Mucosa of descending colon (tissue), 3 donors: Measurements from ENCODE around the gene GRB7. TPM values are rescaled to one million over a fixed set of nuclear protein-coding genes. Genes with fewer than 3 reads are reported as not detected.
A peak's percentile ranks its signal among the peaks of the same experiment; 100 is the strongest.
"Not testable (repeated sequence)": the region's sequence is repeated elsewhere in the genome, so short reads cannot be mapped to it uniquely, and the experiment has no call there.

Experiments
- ATAC-seq: fragments of 200-7000 bp; cut with Tn5 transposase; one replicate; pipeline ENCODE4 v1.9.1; 2020; ENCODE audit warnings: mild to moderate bottlenecking, moderate library complexity
- DNase-seq, 3 donors: peaks; one replicate each; pipeline ENCODE4 v3.0.0-alpha.2; 2020
- H3K36me3 ChIP-seq: fragments of 200-600 bp; one replicate; pipeline ENCODE4 v1.8.0; 2021; ENCODE audit warnings: low read depth, mild to moderate bottlenecking
- H3K4me1 ChIP-seq: fragments of 200-600 bp; one replicate; pipeline ENCODE4 v1.8.0; 2021; ENCODE audit warnings: low read depth, mild to moderate bottlenecking
- H3K4me3 ChIP-seq: fragments of 200-600 bp; one replicate; pipeline ENCODE4 v1.8.0; 2021; ENCODE audit warnings: mild to moderate bottlenecking
- H3K9me3 ChIP-seq: fragments of 200-600 bp; one replicate; pipeline ENCODE4 v1.8.0; 2021; ENCODE audit warnings: mild to moderate bottlenecking
- CTCF ChIP-seq: fragments of 200-600 bp; IDR thresholded peaks from one replicate; pipeline ENCODE4 v1.8.0; 2022; ENCODE audit warnings: antibody characterized with exemption, mild to moderate bottlenecking
- intact Hi-C, 2 donors: fragments of 100-400 bp; cut with DNase I in 1 of 2; cut with micrococcal nuclease in 1 of 2; formaldehyde crosslinking; loops; one replicate each; pipeline versions ENCODE4 v1.11.0 to v1.11.1; 2022; cut with DNase I, micrococcal nuclease
- total RNA-seq, 3 donors: library from RNA; stranded (reverse); fragmentation: NEBNext Ultra II Directional in 2 of 3; extraction: Animal tissue kit (Norgen Biotek cat#: 25700) in 2 of 3; gene quantifications; one replicate each; pipeline versions ENCODE4 v1.2.1 to v1.2.4, GENCODE V29; 2021 to 2023
- donor health status: DM: no; HTN: no; CAD: no; lungs with moderate emphysema.
- donor health status: DM: no; HTN: no; CAD: no.
- donor health status: DM: no; HTN: yes; CAD: no.

GRB7 gene
- total RNA-seq, 3 donors from 2014 or later, result 13.6 to 49.0 (median 28.0) TPM

GRCh38 chr17:39705786-39706348 is 31.9 kb upstream of the GRB7 start:
- ATAC-seq, result peak; percentile 71
- no peaks in the 10 kb centered on the region for H3K9me3 ChIP-seq
- peak; percentile 78 to 83 (median 79) for DNase-seq
- H3K36me3 ChIP-seq, result no peaks in the 10 kb centered on the region
- no peak for TF ChIP-seq CTCF
- intact Hi-C loops, result no loop called here
- H3K4me3 ChIP-seq, result no peak overlapping the region
- H3K4me1 ChIP-seq, result peaks cover 60% of the 10 kb centered on the region

GRCh38 chr17:39706383-39706782 is 31.4 kb upstream of the GRB7 start:
- peak; percentile 6 for ATAC-seq
- intact Hi-C loops, result no loop called here
- H3K4me3 ChIP-seq, result no peak overlapping the region
- H3K4me1 ChIP-seq, result peaks cover 60% of the 10 kb centered on the region
- H3K36me3 ChIP-seq, result no peaks in the 10 kb centered on the region
- no peaks in the 10 kb centered on the region for H3K9me3 ChIP-seq
- DNase-seq, result no peak
- TF ChIP-seq CTCF, result no peak

- intact Hi-C loops, result no loop called here
- H3K9me3 ChIP-seq, result no peaks in the 10 kb centered on the region
- no peak for TF ChIP-seq CTCF
- ATAC-seq, result peak; percentile 78
- H3K4me3 ChIP-seq, result no peak overlapping the region
- DNase-seq, result peak; percentile 70 to 84 (median 84)
- peaks cover 1% of the 10 kb centered on the region for H3K36me3 ChIP-seq
- H3K4me1 ChIP-seq, result peaks cover 56% of the 10 kb centered on the region
Observed at GRCh38 chr17:39706921-39707337, 30.8 kb upstream of the GRB7 start.

GRCh38 chr17:39709319-39709997 is 28.3 kb upstream of the GRB7 start:
- intact Hi-C loops, result no loop called here
- no peak overlapping the region for H3K4me3 ChIP-seq
- no peaks in the 10 kb centered on the region for H3K9me3 ChIP-seq
- no peak for ATAC-seq
- TF ChIP-seq CTCF, result no peak
- peaks cover 33% of the 10 kb centered on the region for H3K4me1 ChIP-seq
- no peak for DNase-seq
- H3K36me3 ChIP-seq, result peaks cover 4% of the 10 kb centered on the region

- H3K9me3 ChIP-seq, result no peaks in the 10 kb centered on the region
- no peak for TF ChIP-seq CTCF
- H3K4me3 ChIP-seq, result no peak overlapping the region
- peaks cover 25% of the 10 kb centered on the region for H3K4me1 ChIP-seq
- intact Hi-C loops, result no loop called here
- peaks cover 4% of the 10 kb centered on the region for H3K36me3 ChIP-seq
- no peak for ATAC-seq
- DNase-seq, result no peak
Observed at GRCh38 chr17:39709998-39710964, 27.5 kb upstream of the GRB7 start.

GRCh38 chr17:39711071-39711470 is 26.7 kb upstream of the GRB7 start:
- H3K4me3 ChIP-seq, H3K9me3 ChIP-seq, intact Hi-C loops, H3K36me3 ChIP-seq, ATAC-seq: not testable (repeated sequence)
- DNase-seq, result peak in 1 of 3 donors; percentile 6
- H3K4me1 ChIP-seq, result peaks cover 25% of the 10 kb centered on the region
